NCI-H82 treated with DMSO at 0.1 percent for 48 hours (cell line): Measurements from ENCODE around the gene FAH.
"Not testable (repeated sequence)": the region's sequence is repeated elsewhere in the genome, so short reads cannot be mapped to it uniquely, and the experiment has no call there.

Source experiments
- DNase-seq: peaks from one replicate; lab custom pipeline; 2025; ENCODE audit not compliant: unreplicated experiment; lab: John Stamatoyannopoulos, UW

Gene FAH

GRCh38 chr15:80151148-80151547 is 1.7 kb upstream of the FAH start:
- DNase-seq = no peak

- no peak for DNase-seq
Observed at GRCh38 chr15:80151576-80151975, 1.2 kb upstream of the FAH start.

- DNase-seq = peak; percentile 82
Observed at GRCh38 chr15:80152180-80152895, 461 bp upstream of the FAH start.

- no peak for DNase-seq
Observed at GRCh38 chr15:80153900-80154299, 1.1 kb downstream of the FAH start.

GRCh38 chr15:80154336-80154735 is 1.5 kb downstream of the FAH start:
- DNase-seq = no peak

GRCh38 chr15:80155001-80155377 is 2.2 kb downstream of the FAH start:
- DNase-seq = no peak

- not testable (repeated sequence) for DNase-seq
Observed at GRCh38 chr15:80155378-80156175, 2.8 kb downstream of the FAH start.

GRCh38 chr15:80156176-80156720 is 3.4 kb downstream of the FAH start:
- no peak for DNase-seq

GRCh38 chr15:80157215-80157614 is 4.4 kb downstream of the FAH start:
- DNase-seq = no peak

- DNase-seq = no peak
Observed at GRCh38 chr15:80159301-80159700, 6.5 kb downstream of the FAH start.

- DNase-seq = no peak
Observed at GRCh38 chr15:80159811-80160569, 7.2 kb downstream of the FAH start.

- DNase-seq = no peak
Observed at GRCh38 chr15:80160570-80161156, 7.9 kb downstream of the FAH start.

- DNase-seq = no peak
Observed at GRCh38 chr15:80161468-80162016, 8.7 kb downstream of the FAH start.

- no peak for DNase-seq
Observed at GRCh38 chr15:80162059-80162554, 9.3 kb downstream of the FAH start.

- no peak for DNase-seq
Observed at GRCh38 chr15:80163217-80163616, 10.4 kb downstream of the FAH start.

- DNase-seq = no peak
Observed at GRCh38 chr15:80163897-80164296, 11.1 kb downstream of the FAH start.

GRCh38 chr15:80167936-80168335 is 15.1 kb downstream of the FAH start:
- no peak for DNase-seq

- no peak for DNase-seq
Observed at GRCh38 chr15:80168421-80168820, 15.6 kb downstream of the FAH start.

GRCh38 chr15:80169768-80170357 is 17.1 kb downstream of the FAH start:
- DNase-seq = no peak

GRCh38 chr15:80170596-80170995 is 17.8 kb downstream of the FAH start:
- DNase-seq = no peak
